Memory B cell (primary cell): ENCODE measurements around the gene PWWP2B.

Experiments used
- ATAC-seq: fragments of 150-1000 bp; cut with Tn5 transposase; 2 replicates; pipeline ENCODE4 v1.10.0; 2021; ENCODE audit warnings: low read depth, mild to moderate bottlenecking, moderate library complexity
- DNase-seq, 2 donors: peaks; one replicate each; pipeline ENCODE4 v3.0.0; 2022; ENCODE audit warnings: low spot score in 2 of 2
- H3K27ac Mint-ChIP-seq: one replicate; pipeline ENCODE4 v1.8.0; 2022; ENCODE audit warnings: mild to moderate bottlenecking, moderate library complexity, mixed read lengths
- H3K27me3 Mint-ChIP-seq: one replicate; pipeline ENCODE4 v1.8.0; 2022; ENCODE audit warnings: mixed read lengths
- H3K36me3 Mint-ChIP-seq: one replicate; pipeline ENCODE4 v1.8.0; 2022; ENCODE audit warnings: mild to moderate bottlenecking, mixed read lengths
- H3K4me1 Mint-ChIP-seq: one replicate; pipeline ENCODE4 v1.8.0; 2022; ENCODE audit warnings: mixed read lengths
- H3K4me3 Mint-ChIP-seq: one replicate; pipeline ENCODE4 v1.8.0; 2022; ENCODE audit warnings: mild to moderate bottlenecking, moderate library complexity, mixed read lengths
- H3K9me3 Mint-ChIP-seq: one replicate; pipeline ENCODE4 v1.8.0; 2022; ENCODE audit warnings: mixed read lengths

Gene PWWP2B

GRCh38 chr10:132399117-132400035 is 2.4 kb downstream of the PWWP2B start:
- H3K9me3 Mint-ChIP-seq = no peaks in the 10 kb centered on the region
- H3K27ac Mint-ChIP-seq = peak overlapping the region; percentile 71
- no peaks in the 10 kb centered on the region for H3K27me3 Mint-ChIP-seq
- peaks cover 2% of the 10 kb centered on the region for H3K36me3 Mint-ChIP-seq
- DNase-seq (no peak), ATAC-seq (no peak)
- H3K4me1 Mint-ChIP-seq = peaks cover 45% of the 10 kb centered on the region
- H3K4me3 Mint-ChIP-seq = peak overlapping the region; percentile 92

GRCh38 chr10:132400041-132400546 is 3.1 kb downstream of the PWWP2B start:
- peak overlapping the region; percentile 41 for H3K4me3 Mint-ChIP-seq

GRCh38 chr10:132400547-132401151 is 3.6 kb downstream of the PWWP2B start:
- no peaks in the 10 kb centered on the region for H3K27me3 Mint-ChIP-seq
- H3K36me3 Mint-ChIP-seq = peaks cover 7% of the 10 kb centered on the region
- DNase-seq (no peak), ATAC-seq (no peak)
- H3K4me3 Mint-ChIP-seq = peak overlapping the region; percentile 41
- H3K9me3 Mint-ChIP-seq = no peaks in the 10 kb centered on the region
- H3K4me1 Mint-ChIP-seq = peaks cover 35% of the 10 kb centered on the region
- peak overlapping the region; percentile 72 for H3K27ac Mint-ChIP-seq

More at GRCh38 chr10:132400041-132400546, 3.1 kb downstream of the PWWP2B start:
- no peak for DNase-seq
- H3K27ac Mint-ChIP-seq = peak overlapping the region; percentile 72
- no peaks in the 10 kb centered on the region for H3K9me3 Mint-ChIP-seq
- ATAC-seq = no peak
- H3K4me1 Mint-ChIP-seq = peaks cover 38% of the 10 kb centered on the region
- H3K27me3 Mint-ChIP-seq = no peaks in the 10 kb centered on the region
- H3K36me3 Mint-ChIP-seq = peaks cover 2% of the 10 kb centered on the region

- H3K4me3 Mint-ChIP-seq = no peak overlapping the region
- no peak for ATAC-seq
- DNase-seq = no peak
- H3K36me3 Mint-ChIP-seq = peaks cover 10% of the 10 kb centered on the region
- no peaks in the 10 kb centered on the region for H3K27me3 Mint-ChIP-seq
- peak overlapping the region; percentile 55 for H3K27ac Mint-ChIP-seq
- H3K4me1 Mint-ChIP-seq = peaks cover 35% of the 10 kb centered on the region
- H3K9me3 Mint-ChIP-seq = no peaks in the 10 kb centered on the region
Measured at GRCh38 chr10:132401401-132402118, 4.6 kb downstream of the PWWP2B start.

GRCh38 chr10:132402781-132403241 is 5.8 kb downstream of the PWWP2B start:
- Mint-ChIP-seq H3K4me3 (no peak overlapping the region), H3K27me3 (no peaks in the 10 kb centered on the region)

GRCh38 chr10:132403511-132404168 is 6.6 kb downstream of the PWWP2B start:
- peaks cover 37% of the 10 kb centered on the region for H3K4me1 Mint-ChIP-seq
- H3K36me3 Mint-ChIP-seq = peaks cover 12% of the 10 kb centered on the region
- ATAC-seq (no peak), DNase-seq (no peak)
- H3K9me3 Mint-ChIP-seq = no peaks in the 10 kb centered on the region
- H3K4me3 Mint-ChIP-seq = no peak overlapping the region
- H3K27me3 Mint-ChIP-seq = no peaks in the 10 kb centered on the region
- H3K27ac Mint-ChIP-seq = no peak overlapping the region

More at GRCh38 chr10:132402781-132403241, 5.8 kb downstream of the PWWP2B start:
- H3K4me1 Mint-ChIP-seq = peaks cover 37% of the 10 kb centered on the region
- H3K36me3 Mint-ChIP-seq = peaks cover 12% of the 10 kb centered on the region
- H3K27ac Mint-ChIP-seq = no peak overlapping the region
- H3K9me3 Mint-ChIP-seq = no peaks in the 10 kb centered on the region
- DNase-seq (no peak), ATAC-seq (no peak)

- DNase-seq (no peak), ATAC-seq (no peak)
- H3K9me3 Mint-ChIP-seq = no peaks in the 10 kb centered on the region
- no peaks in the 10 kb centered on the region for H3K27me3 Mint-ChIP-seq
- H3K36me3 Mint-ChIP-seq = peaks cover 12% of the 10 kb centered on the region
- no peak overlapping the region for H3K27ac Mint-ChIP-seq
- peaks cover 33% of the 10 kb centered on the region for H3K4me1 Mint-ChIP-seq
- H3K4me3 Mint-ChIP-seq = no peak overlapping the region
Measured at GRCh38 chr10:132404169-132404880, 7.3 kb downstream of the PWWP2B start.

- Mint-ChIP-seq H3K9me3 (no peaks in the 10 kb centered on the region), H3K4me1 (peaks cover 29% of the 10 kb centered on the region), H3K27ac (no peak overlapping the region), H3K4me3 (no peak overlapping the region), H3K36me3 (peaks cover 13% of the 10 kb centered on the region), H3K27me3 (no peaks in the 10 kb centered on the region)
- DNase-seq (no peak), ATAC-seq (no peak)
Measured at GRCh38 chr10:132404911-132405462, 8.0 kb downstream of the PWWP2B start.

GRCh38 chr10:132405463-132405991 is 8.5 kb downstream of the PWWP2B start:
- Mint-ChIP-seq H3K27me3 (no peaks in the 10 kb centered on the region), H3K9me3 (no peaks in the 10 kb centered on the region), H3K36me3 (peaks cover 13% of the 10 kb centered on the region), H3K4me3 (no peak overlapping the region), H3K27ac (no peak overlapping the region), H3K4me1 (peaks cover 23% of the 10 kb centered on the region)
- no peak for ATAC-seq
- DNase-seq = no peak

GRCh38 chr10:132406181-132406580 is 9.2 kb downstream of the PWWP2B start:
- H3K4me1 Mint-ChIP-seq = peaks cover 19% of the 10 kb centered on the region
- H3K9me3 Mint-ChIP-seq = no peaks in the 10 kb centered on the region
- no peaks in the 10 kb centered on the region for H3K27me3 Mint-ChIP-seq
- no peak overlapping the region for H3K27ac Mint-ChIP-seq
- H3K36me3 Mint-ChIP-seq = peaks cover 13% of the 10 kb centered on the region
- no peak for ATAC-seq
- DNase-seq = no peak
- H3K4me3 Mint-ChIP-seq = no peak overlapping the region

GRCh38 chr10:132406750-132407149 is 9.8 kb downstream of the PWWP2B start:
- Mint-ChIP-seq H3K36me3 (peaks cover 13% of the 10 kb centered on the region), H3K27ac (peak overlapping the region; percentile 70), H3K9me3 (no peaks in the 10 kb centered on the region), H3K4me1 (peaks cover 13% of the 10 kb centered on the region), H3K27me3 (no peaks in the 10 kb centered on the region), H3K4me3 (no peak overlapping the region)
- DNase-seq (no peak), ATAC-seq (no peak)

GRCh38 chr10:132407243-132407746 is 10.3 kb downstream of the PWWP2B start:
- ATAC-seq (peak; percentile 28), DNase-seq (no peak)
- peak overlapping the region; percentile 65 for H3K4me3 Mint-ChIP-seq
- H3K4me1 Mint-ChIP-seq = peaks cover 10% of the 10 kb centered on the region
- peaks cover 13% of the 10 kb centered on the region for H3K36me3 Mint-ChIP-seq
- H3K9me3 Mint-ChIP-seq = no peaks in the 10 kb centered on the region
- H3K27ac Mint-ChIP-seq = peak overlapping the region; percentile 70
- H3K27me3 Mint-ChIP-seq = no peaks in the 10 kb centered on the region
